PC-3 (cell line): ENCODE results near the gene DNLZ.

Source experiments
- EZH2 ChIP-seq: fragments of 300-600 bp; sonication (generic); IDR thresholded peaks from one replicate; pipeline ENCODE4 v1.6.1; 2017; ENCODE audit warnings: antibody characterized with exemption, mild to moderate bottlenecking, low read length; ENCODE audit not compliant: unreplicated experiment
- EZH2phosphoT487 ChIP-seq: fragments of 300-600 bp; sonication (generic); IDR thresholded peaks from 2 replicates; pipeline ENCODE4 v1.6.1; 2018; ENCODE audit warnings: mild to moderate bottlenecking, antibody characterized with exemption, low read length, borderline replicate concordance
- TF ChIP-seq, protein P1 (sequence below): fragments of 300-600 bp; sonication (generic); conservative IDR thresholded peaks from 2 replicates; pipeline ENCODE4 v1.5.1; 2017; ENCODE audit warnings: antibody characterized with exemption, low read depth, mild to moderate bottlenecking, low read length

DNA sequence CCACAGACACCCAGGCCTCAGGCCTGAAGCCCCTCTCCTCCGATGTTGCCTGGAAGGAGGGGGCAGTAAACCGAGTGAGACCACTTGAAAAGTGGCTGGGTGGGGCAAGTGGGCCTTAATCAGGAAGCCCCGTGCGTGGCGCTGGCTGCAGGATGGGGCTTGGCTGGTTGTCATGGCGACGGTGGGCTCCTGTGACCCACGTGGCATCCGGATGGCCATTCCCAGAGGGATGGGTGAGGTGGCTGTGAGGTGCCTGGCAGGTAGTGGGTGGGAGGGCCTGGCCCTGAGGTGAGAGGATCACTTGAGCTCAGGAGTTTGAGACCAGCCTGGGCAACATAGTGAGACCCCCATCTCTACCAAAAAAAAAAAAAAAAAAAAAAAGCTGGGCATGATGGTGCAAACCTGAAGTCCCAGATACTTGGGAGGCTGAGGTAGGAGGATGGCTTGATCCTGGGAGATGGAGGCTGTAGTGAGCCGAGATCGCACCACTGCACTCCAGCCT, 31.0 kb downstream of the DNLZ start:
- TF ChIP-seq, protein P1, sequence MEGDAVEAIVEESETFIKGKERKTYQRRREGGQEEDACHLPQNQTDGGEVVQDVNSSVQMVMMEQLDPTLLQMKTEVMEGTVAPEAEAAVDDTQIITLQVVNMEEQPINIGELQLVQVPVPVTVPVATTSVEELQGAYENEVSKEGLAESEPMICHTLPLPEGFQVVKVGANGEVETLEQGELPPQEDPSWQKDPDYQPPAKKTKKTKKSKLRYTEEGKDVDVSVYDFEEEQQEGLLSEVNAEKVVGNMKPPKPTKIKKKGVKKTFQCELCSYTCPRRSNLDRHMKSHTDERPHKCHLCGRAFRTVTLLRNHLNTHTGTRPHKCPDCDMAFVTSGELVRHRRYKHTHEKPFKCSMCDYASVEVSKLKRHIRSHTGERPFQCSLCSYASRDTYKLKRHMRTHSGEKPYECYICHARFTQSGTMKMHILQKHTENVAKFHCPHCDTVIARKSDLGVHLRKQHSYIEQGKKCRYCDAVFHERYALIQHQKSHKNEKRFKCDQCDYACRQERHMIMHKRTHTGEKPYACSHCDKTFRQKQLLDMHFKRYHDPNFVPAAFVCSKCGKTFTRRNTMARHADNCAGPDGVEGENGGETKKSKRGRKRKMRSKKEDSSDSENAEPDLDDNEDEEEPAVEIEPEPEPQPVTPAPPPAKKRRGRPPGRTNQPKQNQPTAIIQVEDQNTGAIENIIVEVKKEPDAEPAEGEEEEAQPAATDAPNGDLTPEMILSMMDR: no peak
- TF ChIP-seq EZH2 (no peak), EZH2phosphoT487 (no peak)
